Lower lobe of right lung (tissue), 2 donors: ENCODE results near the gene MRPL57. TPM values are rescaled to one million over a fixed set of nuclear protein-coding genes. Genes with fewer than 3 reads are reported as not detected.
"Not testable (repeated sequence)": the region's sequence is repeated elsewhere in the genome, so short reads cannot be mapped to it uniquely, and the experiment has no call there.

ENCODE experiments used
- ATAC-seq, 2 donors: fragments of 200-7000 bp; cut with Tn5 transposase; one replicate each; pipeline ENCODE4 v1.9.1; 2020 to 2022; ENCODE audit warnings: mild to moderate bottlenecking in 2 of 2, moderate library complexity in 2 of 2
- DNase-seq: peaks from one replicate; pipeline ENCODE4 v3.0.0-alpha.2; 2020
- H3K27ac ChIP-seq: fragments of 200-600 bp; one replicate; pipeline ENCODE4 v1.8.0; 2022
- H3K27me3 ChIP-seq: fragments of 200-600 bp; one replicate; pipeline ENCODE4 v1.8.0; 2022; ENCODE audit warnings: low read depth
- H3K36me3 ChIP-seq: fragments of 200-600 bp; one replicate; pipeline ENCODE4 v1.8.0; 2022; ENCODE audit warnings: mild to moderate bottlenecking
- H3K4me1 ChIP-seq: fragments of 200-600 bp; one replicate; pipeline ENCODE4 v1.8.0; 2022
- H3K4me3 ChIP-seq: fragments of 200-600 bp; one replicate; pipeline ENCODE4 v1.8.0; 2022; ENCODE audit warnings: mild to moderate bottlenecking
- H3K9me3 ChIP-seq: fragments of 200-600 bp; one replicate; pipeline ENCODE4 v1.8.0; 2022
- intact Hi-C: fragments of 100-400 bp; cut with DNase I; formaldehyde crosslinking; loops from one replicate; pipeline ENCODE4 v1.11.0; 2022
- total RNA-seq: library from RNA; stranded (reverse); fragmentation: NEBNext Ultra II Directional; extraction: Animal tissue kit (Norgen Biotek cat#: 25700); gene quantifications from one replicate; pipeline ENCODE4 v1.2.1, GENCODE V29; 2021
- TF ChIP-seq, protein P1 (sequence below): fragments of 200-600 bp; IDR thresholded peaks from one replicate; pipeline ENCODE4 v1.8.0; 2022; ENCODE audit warnings: antibody characterized with exemption, mild to moderate bottlenecking
- donor health status: DM: no; HTN: yes; CAD: no; lungs with severe emphysema.

The MRPL57 gene
- total RNA-seq, 1 donor from 2014 or later, result 16.8 TPM

DNA sequence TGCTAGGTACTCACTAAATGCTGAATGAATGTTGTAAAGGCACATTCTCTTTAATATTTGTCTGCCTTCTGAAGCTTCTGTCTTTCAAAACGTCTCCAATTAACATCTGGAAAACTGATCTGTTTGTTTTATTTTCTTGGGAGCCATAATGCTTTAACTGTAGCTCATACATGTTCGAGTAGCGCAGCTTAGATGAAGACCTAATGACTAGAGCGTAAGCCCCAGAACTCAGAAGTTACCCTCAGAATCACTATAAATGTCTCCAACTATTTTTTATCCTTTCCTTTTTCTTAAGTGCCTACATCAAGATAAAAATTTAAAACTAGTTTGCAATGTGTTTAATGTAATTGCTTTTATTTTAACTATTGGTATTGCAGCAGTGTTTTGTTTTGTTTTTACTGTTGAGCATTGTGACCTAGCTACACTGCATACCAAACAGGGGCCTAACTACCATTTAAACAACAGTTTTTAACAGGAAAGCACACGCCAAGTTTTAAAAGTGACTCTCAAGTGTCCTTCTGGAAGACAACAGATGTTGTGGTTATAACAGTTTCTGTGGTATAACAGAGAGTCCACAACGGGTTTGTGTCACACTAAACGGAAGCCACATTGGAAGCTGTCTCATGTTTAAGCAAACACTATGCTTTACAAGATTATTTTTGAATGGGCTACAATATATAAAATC, 42.0 kb downstream of the MRPL57 start:
- Histone ChIP-seq H3K27ac (no peak overlapping the region), H3K9me3 (peaks cover 5% of the 10 kb centered on the region), H3K36me3 (no peaks in the 10 kb centered on the region), H3K4me3 (no peak overlapping the region), H3K4me1 (no peaks in the 10 kb centered on the region), H3K27me3 (no peaks in the 10 kb centered on the region)
- TF ChIP-seq, protein P1, sequence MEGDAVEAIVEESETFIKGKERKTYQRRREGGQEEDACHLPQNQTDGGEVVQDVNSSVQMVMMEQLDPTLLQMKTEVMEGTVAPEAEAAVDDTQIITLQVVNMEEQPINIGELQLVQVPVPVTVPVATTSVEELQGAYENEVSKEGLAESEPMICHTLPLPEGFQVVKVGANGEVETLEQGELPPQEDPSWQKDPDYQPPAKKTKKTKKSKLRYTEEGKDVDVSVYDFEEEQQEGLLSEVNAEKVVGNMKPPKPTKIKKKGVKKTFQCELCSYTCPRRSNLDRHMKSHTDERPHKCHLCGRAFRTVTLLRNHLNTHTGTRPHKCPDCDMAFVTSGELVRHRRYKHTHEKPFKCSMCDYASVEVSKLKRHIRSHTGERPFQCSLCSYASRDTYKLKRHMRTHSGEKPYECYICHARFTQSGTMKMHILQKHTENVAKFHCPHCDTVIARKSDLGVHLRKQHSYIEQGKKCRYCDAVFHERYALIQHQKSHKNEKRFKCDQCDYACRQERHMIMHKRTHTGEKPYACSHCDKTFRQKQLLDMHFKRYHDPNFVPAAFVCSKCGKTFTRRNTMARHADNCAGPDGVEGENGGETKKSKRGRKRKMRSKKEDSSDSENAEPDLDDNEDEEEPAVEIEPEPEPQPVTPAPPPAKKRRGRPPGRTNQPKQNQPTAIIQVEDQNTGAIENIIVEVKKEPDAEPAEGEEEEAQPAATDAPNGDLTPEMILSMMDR, result no peak
- intact Hi-C loops, result no loop called here
- ATAC-seq (no peak), DNase-seq (no peak)

DNA sequence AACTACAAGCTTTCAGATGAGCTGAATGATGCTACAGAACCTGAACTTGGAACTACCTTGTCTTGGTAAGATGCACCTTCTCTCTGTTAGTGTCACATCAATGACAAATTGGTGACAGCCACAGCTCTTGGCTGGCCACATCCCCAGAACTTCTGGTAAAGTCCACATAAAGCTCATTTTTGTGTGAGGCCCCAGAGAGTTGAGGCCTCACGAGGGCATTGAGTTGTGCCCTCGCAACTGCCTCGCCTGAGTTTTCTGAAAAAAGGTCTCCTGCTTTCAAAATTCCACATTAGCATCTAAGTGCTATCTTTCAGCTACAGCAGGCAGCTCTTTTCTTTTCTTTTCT, 42.6 kb downstream of the MRPL57 start:
- intact Hi-C loops, result no loop called here
- TF ChIP-seq, protein P1, result no peak
- no peaks in the 10 kb centered on the region for H3K36me3 ChIP-seq

DNA sequence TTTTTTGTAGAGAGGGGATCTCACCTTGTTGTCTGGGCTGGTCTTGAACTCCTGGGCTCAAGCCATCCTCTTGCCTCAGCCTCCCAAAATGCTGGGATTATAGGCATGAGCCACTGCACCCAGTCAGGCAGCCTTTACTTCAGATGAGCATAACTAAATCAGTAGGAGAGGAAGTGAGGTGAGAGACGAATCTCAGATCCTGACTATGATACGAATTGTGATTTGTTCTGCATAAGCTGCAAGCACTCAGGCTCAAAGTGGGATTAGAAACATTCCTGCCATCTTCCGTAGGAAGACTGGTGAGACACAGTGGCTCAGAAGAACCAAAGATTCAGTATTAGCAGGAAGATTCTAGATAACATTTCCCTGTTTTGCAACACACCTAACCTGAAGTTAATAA, 43.3 kb downstream of the MRPL57 start:
- H3K4me3 ChIP-seq, ATAC-seq, intact Hi-C loops, H3K36me3 ChIP-seq, DNase-seq, H3K9me3 ChIP-seq, H3K27ac ChIP-seq, H3K4me1 ChIP-seq, H3K27me3 ChIP-seq: not testable (repeated sequence)

More for the DNA sequence above, 42.6 kb downstream of the MRPL57 start:
- Histone ChIP-seq H3K9me3 (peaks cover 5% of the 10 kb centered on the region), H3K4me3 (no peak overlapping the region), H3K4me1 (no peaks in the 10 kb centered on the region), H3K27me3 (no peaks in the 10 kb centered on the region), H3K27ac (no peak overlapping the region)
- ATAC-seq, result no peak
- DNase-seq, result no peak

DNA sequence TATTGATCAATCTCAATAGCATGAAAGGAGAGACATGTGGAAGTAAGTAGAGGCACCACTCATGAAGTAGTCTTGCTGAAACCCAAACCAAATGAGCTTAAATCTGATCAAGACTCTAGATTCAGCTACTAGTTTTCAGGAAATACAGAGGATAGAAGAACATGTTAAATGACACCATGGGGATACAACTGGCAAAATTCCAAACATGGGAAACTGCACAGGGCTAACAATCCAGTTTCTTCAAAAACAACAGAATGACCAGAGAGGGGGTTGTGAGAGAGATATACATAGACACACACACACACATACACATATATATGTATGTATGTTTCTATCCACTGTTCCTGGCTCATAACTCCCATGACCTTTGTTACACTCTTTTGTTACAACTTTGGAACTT, 44.8 kb downstream of the MRPL57 start:
- peaks cover 5% of the 10 kb centered on the region for H3K9me3 ChIP-seq
- H3K4me1 ChIP-seq, result no peaks in the 10 kb centered on the region
- no peaks in the 10 kb centered on the region for H3K27me3 ChIP-seq
- TF ChIP-seq, protein P1, result no peak
- no peaks in the 10 kb centered on the region for H3K36me3 ChIP-seq
- ATAC-seq (no peak), DNase-seq (no peak)
- H3K4me3 ChIP-seq, result no peak overlapping the region
- H3K27ac ChIP-seq, result no peak overlapping the region
- intact Hi-C loops, result no loop called here

DNA sequence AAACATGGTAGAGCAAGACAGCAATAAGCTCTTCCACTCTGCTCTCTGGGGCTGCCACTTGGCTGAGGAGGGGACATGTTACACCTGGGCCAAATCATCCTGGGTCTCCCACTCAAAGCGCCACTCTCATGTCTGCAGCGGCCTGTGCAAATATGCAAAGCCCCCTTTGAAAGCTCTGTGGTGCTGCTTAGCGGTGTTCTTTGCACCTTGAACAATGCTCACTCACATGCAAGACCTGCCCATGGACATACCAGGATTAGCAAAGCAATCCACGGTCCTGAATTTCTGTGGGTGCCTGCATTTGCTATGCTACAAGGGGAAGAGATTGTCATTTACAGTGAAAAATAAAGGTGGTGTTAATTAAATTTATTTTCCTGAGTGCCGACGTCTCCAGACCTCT, 48.6 kb downstream of the MRPL57 start:
- Histone ChIP-seq H3K27ac (no peak overlapping the region), H3K4me3 (no peak overlapping the region), H3K4me1 (no peaks in the 10 kb centered on the region), H3K27me3 (no peaks in the 10 kb centered on the region), H3K9me3 (peaks cover 5% of the 10 kb centered on the region), H3K36me3 (no peaks in the 10 kb centered on the region)
- ATAC-seq, result no peak
- DNase-seq, result no peak
- TF ChIP-seq, protein P1, result no peak
- intact Hi-C loops, result no loop called here

DNA sequence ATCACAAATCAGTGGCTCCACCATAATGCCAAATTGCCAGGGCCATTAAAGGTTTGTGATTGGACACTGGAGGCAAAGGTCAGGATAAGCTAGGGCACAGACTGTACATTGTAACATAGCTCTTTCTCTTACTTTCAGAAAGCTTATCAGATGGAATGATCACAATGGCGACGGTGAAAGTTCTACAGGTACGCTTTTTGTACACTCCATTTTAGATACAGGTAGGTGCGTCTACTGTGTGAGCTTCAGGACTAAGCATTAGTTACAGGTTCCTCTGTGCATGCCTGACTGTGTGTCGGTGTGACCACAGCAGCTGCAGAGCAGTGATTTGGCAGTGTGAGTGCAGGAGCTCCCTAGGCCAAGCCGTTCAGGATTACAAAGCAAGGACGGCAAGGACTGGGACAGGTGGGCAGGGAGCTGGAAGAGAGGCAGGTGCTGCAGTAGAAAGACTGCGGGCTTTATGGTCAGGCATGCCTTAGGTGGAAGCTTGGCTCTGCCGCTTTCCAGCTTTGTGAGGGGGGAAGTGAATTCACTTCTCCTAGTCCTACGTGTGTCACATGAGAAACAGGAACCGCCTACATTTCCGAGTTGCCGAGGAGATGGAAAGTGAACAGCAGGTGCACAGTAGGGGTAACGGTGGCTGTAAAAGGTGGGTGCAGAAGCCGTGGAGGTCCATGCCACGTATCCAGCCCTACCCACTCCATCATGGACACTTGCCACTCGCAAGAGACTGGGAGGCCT, 49.6 kb downstream of the MRPL57 start:
- intact Hi-C loops, result no loop called here
- no peaks in the 10 kb centered on the region for H3K36me3 ChIP-seq
- TF ChIP-seq, protein P1, result no peak
- H3K27me3 ChIP-seq, result no peaks in the 10 kb centered on the region
- H3K4me1 ChIP-seq, result no peaks in the 10 kb centered on the region
- DNase-seq (no peak), ATAC-seq (no peak)
- no peak overlapping the region for H3K4me3 ChIP-seq
- H3K9me3 ChIP-seq, result peaks cover 5% of the 10 kb centered on the region
- H3K27ac ChIP-seq, result no peak overlapping the region
